Measurements from ENCODE around the gene KCNQ1.

GRCh38 chr11:2433106-2433925 lies 11.5 kb upstream of the KCNQ1 start:
- TF ChIP-seq CTCF (IDR thresholded peaks at IDR 0.05; ENCODE audit: borderline replicate concordance, extremely low read depth, low read length, poor library complexity, severe bottlenecking) = no peak
- TF ChIP-seq EZH2 (IDR thresholded peaks at IDR 0.05; ENCODE audit: borderline replicate concordance, low read depth, low read length, severe bottlenecking) = no peak
